ENCODE results near the gene MED8. TPM values are rescaled to one million over a fixed set of nuclear protein-coding genes. Genes with fewer than 3 reads are reported as not detected.

The MED8 gene
- total and polyA plus RNA-seq, 9 of the 15 experiments (the other 6 are each of a cell fraction or from before 2014, with no cell fraction given): 23.0 to 120 (median 56.4) TPM

DNA sequence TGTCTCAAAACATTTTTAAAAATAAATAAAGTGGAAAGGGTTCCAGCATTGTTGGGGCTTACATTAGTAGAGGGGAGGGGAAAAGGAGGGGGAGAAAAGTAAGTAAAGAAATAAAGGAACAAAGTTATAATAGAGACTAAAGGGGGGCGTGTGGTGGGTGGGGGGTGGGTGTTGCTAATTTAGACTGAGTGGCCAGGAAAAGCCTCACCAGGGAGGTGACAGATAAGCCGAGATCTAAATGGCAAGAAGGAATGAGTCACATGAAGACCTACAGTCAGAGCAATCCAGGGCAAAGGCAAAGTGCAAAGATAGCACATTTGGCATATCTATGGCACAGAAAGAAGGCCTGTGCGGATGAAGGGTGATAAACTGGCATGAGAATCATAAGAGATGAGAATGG lies 44.5 kb downstream of the MED8 start (continued):
- TF ChIP-seq, protein P1, sequence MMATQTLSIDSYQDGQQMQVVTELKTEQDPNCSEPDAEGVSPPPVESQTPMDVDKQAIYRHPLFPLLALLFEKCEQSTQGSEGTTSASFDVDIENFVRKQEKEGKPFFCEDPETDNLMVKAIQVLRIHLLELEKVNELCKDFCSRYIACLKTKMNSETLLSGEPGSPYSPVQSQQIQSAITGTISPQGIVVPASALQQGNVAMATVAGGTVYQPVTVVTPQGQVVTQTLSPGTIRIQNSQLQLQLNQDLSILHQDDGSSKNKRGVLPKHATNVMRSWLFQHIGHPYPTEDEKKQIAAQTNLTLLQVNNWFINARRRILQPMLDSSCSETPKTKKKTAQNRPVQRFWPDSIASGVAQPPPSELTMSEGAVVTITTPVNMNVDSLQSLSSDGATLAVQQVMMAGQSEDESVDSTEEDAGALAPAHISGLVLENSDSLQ (IDR thresholded peaks at IDR 0.05): peak; percentile 19; the same call in 1 of the 2 replicates
- peak; percentile 89 for TF ChIP-seq SMARCE1 (IDR thresholded peaks at IDR 0.05)
- TF ChIP-seq, protein P2, sequence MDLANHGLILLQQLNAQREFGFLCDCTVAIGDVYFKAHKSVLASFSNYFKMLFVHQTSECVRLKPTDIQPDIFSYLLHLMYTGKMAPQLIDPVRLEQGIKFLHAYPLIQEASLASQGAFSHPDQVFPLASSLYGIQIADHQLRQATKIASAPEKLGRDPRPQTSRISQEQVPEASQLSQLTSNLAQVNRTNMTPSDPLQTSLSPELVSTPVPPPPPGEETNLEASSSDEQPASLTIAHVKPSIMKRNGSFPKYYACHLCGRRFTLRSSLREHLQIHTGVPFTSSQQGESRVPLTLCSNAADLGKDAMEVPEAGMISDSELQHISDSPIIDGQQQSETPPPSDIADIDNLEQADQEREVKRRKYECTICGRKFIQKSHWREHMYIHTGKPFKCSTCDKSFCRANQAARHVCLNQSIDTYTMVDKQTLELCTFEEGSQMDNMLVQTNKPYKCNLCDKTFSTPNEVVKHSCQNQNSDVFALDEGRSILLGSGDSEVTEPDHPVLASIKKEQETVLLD (IDR thresholded peaks at IDR 0.05): peak; percentile 54; the same call in 1 of the 2 replicates
- TF ChIP-seq ZNF551 (CRISPR knock-in tag; IDR thresholded peaks at IDR 0.05): no peak
- peak in 1 of 2 experiments; percentile 71; a peak in 2 of 4 replicates for TF ChIP-seq TBL1XR1 (IDR thresholded peaks at IDR 0.05; ENCODE audit: low read length in 2 of 2)
- peak; percentile 92 for TF ChIP-seq ARID1B (IDR thresholded peaks at IDR 0.05)
- TF ChIP-seq JUN (IDR thresholded peaks at IDR 0.05; ENCODE audit: borderline replicate concordance, low read depth, low read length): peak; percentile 79; the same call in 1 of the 2 replicates
- TF ChIP-seq JUN (CRISPR knock-in tag; IDR thresholded peaks at IDR 0.05; ENCODE audit: borderline replicate concordance): no peak
- TF ChIP-seq ZBTB17 (CRISPR knock-in tag; IDR thresholded peaks at IDR 0.05): no peak
- peak; percentile 81 for TF ChIP-seq TEAD4 (IDR thresholded peaks at IDR 0.05; ENCODE audit: low read length)
- TF ChIP-seq TEAD4 (CRISPR knock-in tag; IDR thresholded peaks at IDR 0.05; ENCODE audit: borderline replicate concordance): no peak
- TF ChIP-seq TAL1 (IDR thresholded peaks at IDR 0.05): peak; percentile 65
- TF ChIP-seq RNF219 (CRISPR knock-in tag; IDR thresholded peaks at IDR 0.05): no peak
- TF ChIP-seq ZNF609 (CRISPR knock-in tag; IDR thresholded peaks at IDR 0.05; ENCODE audit: borderline replicate concordance): no peak
- TF ChIP-seq EHMT2 (IDR thresholded peaks at IDR 0.05): peak; percentile 32; the same call in 1 of the 2 replicates
- TF ChIP-seq SMARCA4 (IDR thresholded peaks at IDR 0.05): peak; percentile 89
- no peak for TF ChIP-seq ZNF639 (CRISPR knock-in tag; conservative IDR thresholded peaks at IDR 0.05 in 1 of 2, IDR thresholded peaks at IDR 0.05 in 1 of 2)
- TF ChIP-seq EP400 (IDR thresholded peaks at IDR 0.05): 0 out of 2 replicates have a peak, but pooled peaks have one; percentile 31
- TF ChIP-seq BHLHE40 (IDR thresholded peaks at IDR 0.05; ENCODE audit: low read length): peak; percentile 55; the same call in 1 of the 2 replicates
